Gastrocnemius medialis (tissue), 4 donors: ENCODE data around the gene SHANK1. TPM values are rescaled to one million over a fixed set of nuclear protein-coding genes. Genes with fewer than 3 reads are reported as not detected.
"Not testable (repeated sequence)": the region's sequence is repeated elsewhere in the genome, so short reads cannot be mapped to it uniquely, and the experiment has no call there.

ENCODE experiments used
- ATAC-seq, 2 donors: fragments of 150-250 bp; one replicate each; pipeline ENCODE4 v1.9.1; 2016
- DNase-seq, 2 donors: peaks; one replicate each; pipeline ENCODE4 v3.0.0-alpha.2; 2019
- H3K27ac ChIP-seq, 4 donors: fragments of 200-600 bp; sonication (generic); 1 replicate in 1 of 4; 2 replicates in 3 of 4; pipeline ENCODE4 v1.5.1; 2016 to 2018; ENCODE audit warnings: mild to moderate bottlenecking in 2 of 4, moderate library complexity in 1 of 4
- H3K27me3 ChIP-seq, 3 donors: fragments of 200-600 bp; sonication (generic) in 2 of 3; 1 replicate in 1 of 3; 2 replicates in 2 of 3; pipeline versions ENCODE4 v1.5.1 to v1.6.0; 2016 to 2019; ENCODE audit warnings: mild to moderate bottlenecking in 1 of 3, moderate library complexity in 1 of 3
- H3K36me3 ChIP-seq, 2 donors: fragments of 200-600 bp; sonication (generic) in 1 of 2; one replicate each; pipeline ENCODE4 v1.5.1; 2017 to 2018
- H3K4me1 ChIP-seq, 2 donors: fragments of 200-600 bp; sonication (generic) in 1 of 2; one replicate each; pipeline ENCODE4 v1.5.1; 2016 to 2017; ENCODE audit warnings: mild to moderate bottlenecking in 2 of 2
- H3K4me3 ChIP-seq, 4 donors: fragments of 200-600 bp; sonication (generic) in 3 of 4; 1 replicate in 1 of 4; 2 replicates in 3 of 4; pipeline ENCODE4 v1.5.1; 2016 to 2019; ENCODE audit warnings: mild to moderate bottlenecking in 2 of 4
- H3K9me3 ChIP-seq, 3 donors: fragments of 200-600 bp; sonication (generic) in 2 of 3; 1 replicate in 1 of 3; 2 replicates in 2 of 3; pipeline ENCODE4 v1.5.1; 2016 to 2019
- CTCF ChIP-seq, 5 experiments: fragments of 450-650 bp in 3 of 5; fragments of 200-600 bp in 2 of 5; sonication (generic) in 2 of 5; IDR thresholded peaks in 4 of 5; conservative IDR thresholded peaks in 1 of 5; 1 replicate in 4 of 5; 2 replicates in 1 of 5; pipeline ENCODE4 v1.5.1; 2016 to 2019; ENCODE audit warnings: antibody characterized with exemption in 5 of 5, mild to moderate bottlenecking in 3 of 5, moderate library complexity in 3 of 5
- POLR2A ChIP-seq, 2 donors: fragments of 450-650 bp; IDR thresholded peaks; one replicate each; pipeline ENCODE4 v1.6.1; 2017; ENCODE audit warnings: antibody characterized with exemption in 2 of 2, mild to moderate bottlenecking in 2 of 2, moderate library complexity in 2 of 2
- in situ Hi-C, 4 donors: fragments of 200-750 bp; cut with MboI; loops; one replicate each; pipeline versions ENCODE4 v1.15.0 to v1.8.0; 2017; ENCODE audit warnings: low sequenced_read_pairs in 4 of 4
- intact Hi-C: fragments of 100-400 bp; cut with DNase I; formaldehyde crosslinking; loops from one replicate; pipeline ENCODE4 v1.15.1; 2023; ENCODE audit warnings: low total_unique reads
- total RNA-seq, 4 donors: library from RNA; depleted of rRNA; stranded (reverse); fragments of >200 nt; gene quantifications; one replicate each; pipeline versions ENCODE4 v1.1.0 to v1.2.3, GENCODE V29; 2016

SHANK1 gene
- total RNA-seq, 4 donors from 2014 or later = 0.68 TPM; not detected in 3

DNA sequence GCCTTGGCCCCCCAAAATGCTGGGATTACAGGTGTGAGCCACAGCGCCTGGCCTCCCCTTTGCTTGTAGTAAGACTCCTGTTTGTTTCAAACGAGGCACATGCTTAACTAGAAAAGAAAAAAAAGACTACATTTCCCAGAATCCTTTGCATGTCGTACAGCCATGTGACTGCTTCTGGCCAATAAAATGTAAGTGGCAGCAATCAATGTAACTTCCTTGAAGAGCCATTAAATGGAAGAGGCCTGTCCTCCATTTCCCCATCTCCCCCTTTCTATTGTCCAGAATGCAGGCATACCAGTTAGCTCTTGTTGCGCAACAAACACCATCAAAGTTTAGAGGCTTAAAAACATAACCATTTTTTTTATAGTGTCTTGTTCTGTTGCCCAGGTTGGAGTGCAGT lies 40.3 kb upstream of the SHANK1 start:
- Histone ChIP-seq H3K9me3 (no peaks in the 10 kb centered on the region), H3K4me1 (no peaks in the 10 kb centered on the region), H3K27ac (no peak overlapping the region), H3K4me3 (no peak overlapping the region), H3K27me3 (no peaks in the 10 kb centered on the region), H3K36me3 (no peaks in the 10 kb centered on the region)
- intact Hi-C loops (no loop called here), in situ Hi-C loops (no loop called here)
- DNase-seq (no peak), ATAC-seq (no peak)
- no peak for TF ChIP-seq CTCF (IDR thresholded peaks at IDR 0.05 in 4 of 5, conservative IDR thresholded peaks at IDR 0.05 in 1 of 5)
- no peak for TF ChIP-seq POLR2A (IDR thresholded peaks at IDR 0.05)

DNA sequence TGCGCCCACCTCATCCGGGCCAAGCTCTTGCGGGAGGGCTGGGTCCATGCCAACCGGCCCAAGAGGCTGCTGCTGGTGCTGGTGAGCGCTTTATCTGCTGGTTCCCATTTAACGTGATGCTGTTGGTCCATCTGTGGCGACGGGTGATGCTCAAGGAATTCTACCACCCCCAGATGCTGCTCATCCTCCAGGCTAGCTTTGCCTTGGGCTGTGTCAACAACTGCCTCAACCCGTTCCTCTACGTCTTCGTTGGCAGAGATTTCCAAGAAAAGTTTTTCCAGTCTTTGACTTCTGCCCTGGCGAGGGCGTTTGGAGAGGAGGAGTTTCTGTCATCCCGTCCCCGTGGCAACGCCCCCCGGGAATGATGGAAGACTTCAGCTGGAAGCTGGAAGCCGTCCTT lies 39.5 kb upstream of the SHANK1 start:
- H3K36me3 ChIP-seq, H3K4me1 ChIP-seq, DNase-seq, H3K9me3 ChIP-seq, H3K27ac ChIP-seq, H3K4me3 ChIP-seq, H3K27me3 ChIP-seq, intact Hi-C loops, in situ Hi-C loops, ATAC-seq: not testable (repeated sequence)

DNA sequence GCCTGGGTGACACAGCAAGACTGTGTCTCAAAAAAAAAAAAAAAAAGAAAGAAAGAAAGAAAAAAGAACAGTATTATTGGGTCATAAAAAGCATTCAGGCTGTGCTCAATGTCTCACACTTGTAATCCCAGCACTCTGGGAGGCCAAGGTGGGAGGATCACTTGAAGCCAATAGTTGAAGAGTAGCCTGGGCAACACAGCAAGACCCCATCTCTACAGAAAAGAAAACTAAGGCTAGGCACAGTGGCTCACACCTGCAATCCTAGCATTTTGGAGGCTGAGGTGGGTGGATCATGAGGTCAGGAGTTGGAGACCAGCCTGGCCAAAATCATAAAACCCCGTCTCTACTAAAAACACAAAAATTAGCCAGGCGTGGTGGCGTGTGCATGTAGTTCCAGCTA lies 38.0 kb upstream of the SHANK1 start:
- H3K27me3 ChIP-seq, H3K36me3 ChIP-seq, H3K27ac ChIP-seq, ATAC-seq, H3K4me3 ChIP-seq, in situ Hi-C loops, H3K4me1 ChIP-seq, DNase-seq, H3K9me3 ChIP-seq, intact Hi-C loops: not testable (repeated sequence)

- in situ Hi-C loops, ATAC-seq, H3K4me3 ChIP-seq, H3K9me3 ChIP-seq, DNase-seq, intact Hi-C loops, H3K27me3 ChIP-seq, H3K27ac ChIP-seq, H3K36me3 ChIP-seq, H3K4me1 ChIP-seq: not testable (repeated sequence)
These were observed 36.6 kb upstream of the SHANK1 start for GRCh38 chr19:50756244-50756643.

DNA sequence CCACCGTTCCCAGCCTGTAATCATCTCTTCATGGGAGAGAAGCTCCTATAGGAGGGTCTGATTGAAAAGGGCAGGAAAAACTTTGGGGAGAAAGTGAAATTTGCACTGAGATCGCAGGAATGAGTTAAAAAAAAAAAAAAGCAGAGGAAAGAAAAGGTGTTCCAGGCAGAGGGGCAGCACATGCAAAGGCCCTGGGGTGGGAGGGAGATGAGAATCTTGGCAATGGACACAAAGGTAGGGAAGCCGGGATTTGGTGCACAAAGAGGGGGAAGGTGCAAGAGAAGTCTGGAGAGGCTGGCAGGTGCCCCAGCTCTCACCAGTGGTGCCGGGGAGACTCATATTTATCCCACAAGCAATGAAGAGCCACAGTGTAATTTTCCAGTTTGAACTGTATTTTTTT lies 34.3 kb upstream of the SHANK1 start:
- H3K27me3 ChIP-seq = no peaks in the 10 kb centered on the region
- no peak for TF ChIP-seq CTCF (IDR thresholded peaks at IDR 0.05 in 4 of 5, conservative IDR thresholded peaks at IDR 0.05 in 1 of 5)
- no peak for TF ChIP-seq POLR2A (IDR thresholded peaks at IDR 0.05)
- in situ Hi-C loops = no loop called here

GRCh38 chr19:50750010-50750409 lies 30.4 kb upstream of the SHANK1 start:
- no peak for ATAC-seq
- H3K36me3 ChIP-seq = no peaks in the 10 kb centered on the region
- no peak overlapping the region for H3K4me3 ChIP-seq
- H3K9me3 ChIP-seq = no peaks in the 10 kb centered on the region
- no peak for DNase-seq
- intact Hi-C loops (no loop called here), in situ Hi-C loops (no loop called here)
- H3K4me1 ChIP-seq = no peaks in the 10 kb centered on the region
- no peaks in the 10 kb centered on the region for H3K27me3 ChIP-seq
- TF ChIP-seq POLR2A (IDR thresholded peaks at IDR 0.05) (no peak), CTCF (IDR thresholded peaks at IDR 0.05 in 4 of 5, conservative IDR thresholded peaks at IDR 0.05 in 1 of 5) (no peak)
- no peak overlapping the region for H3K27ac ChIP-seq

More for the DNA sequence above, 34.3 kb upstream of the SHANK1 start:
- no peaks in the 10 kb centered on the region for H3K36me3 ChIP-seq
- intact Hi-C loops = no loop called here
- no peaks in the 10 kb centered on the region for H3K4me1 ChIP-seq
- no peak overlapping the region for H3K27ac ChIP-seq
- DNase-seq (no peak), ATAC-seq (no peak)
- H3K4me3 ChIP-seq = no peak overlapping the region
- H3K9me3 ChIP-seq = no peaks in the 10 kb centered on the region
